HG02642 (cell line): Measurements from ENCODE around the gene MYEOV.

Source experiments
- ATAC-seq: cut with Tn5 transposase; IDR thresholded peaks from one replicate; pipeline ENCODE4 v1.9.1; 2021; ENCODE audit warnings: mild to moderate bottlenecking; ENCODE audit not compliant: unreplicated experiment, poor library complexity

MYEOV gene

DNA sequence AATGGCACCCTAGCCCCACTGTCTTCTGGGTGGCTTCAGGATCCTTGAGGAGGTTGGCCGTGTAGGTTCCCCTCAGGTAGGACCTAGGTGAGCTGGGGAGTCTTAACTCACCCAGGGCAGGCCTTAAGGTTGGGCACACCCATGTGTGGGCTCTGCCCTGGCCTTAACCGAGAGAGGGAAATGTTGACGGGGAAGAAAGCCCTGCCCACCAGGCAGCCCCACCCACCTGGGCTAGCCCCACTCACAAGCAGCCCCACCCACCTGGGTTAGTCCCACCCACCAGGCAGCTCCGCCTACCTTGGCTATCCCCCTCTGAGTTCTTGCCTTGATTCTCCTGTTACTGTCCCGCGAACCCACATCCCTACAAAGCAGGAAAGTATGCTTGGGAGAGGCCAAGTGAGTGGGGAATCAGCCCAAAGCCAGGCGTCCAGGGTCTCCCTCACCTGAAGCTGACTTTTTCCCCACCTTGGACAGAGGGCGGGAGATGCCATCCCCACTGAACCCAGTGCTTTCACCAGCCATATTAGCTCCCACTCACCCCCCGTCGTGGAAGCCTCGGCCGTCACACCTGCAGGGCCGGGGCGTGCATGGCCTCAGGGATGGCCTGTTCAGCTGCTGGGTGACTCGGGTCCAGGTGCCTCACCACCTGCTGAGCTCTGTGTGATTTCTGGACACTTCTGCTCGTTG is at the start of gene MYEOV:
TSS of gene MYEOV (plus strand) at position 337 of the 687 bp plus-strand sequence. CDS start 1,200 bp downstream, outside the sequence.
- no peak for ATAC-seq

GRCh38 chr11:69244266-69244665 is 49.7 kb upstream of the MYEOV start:
- ATAC-seq = no peak

DNA sequence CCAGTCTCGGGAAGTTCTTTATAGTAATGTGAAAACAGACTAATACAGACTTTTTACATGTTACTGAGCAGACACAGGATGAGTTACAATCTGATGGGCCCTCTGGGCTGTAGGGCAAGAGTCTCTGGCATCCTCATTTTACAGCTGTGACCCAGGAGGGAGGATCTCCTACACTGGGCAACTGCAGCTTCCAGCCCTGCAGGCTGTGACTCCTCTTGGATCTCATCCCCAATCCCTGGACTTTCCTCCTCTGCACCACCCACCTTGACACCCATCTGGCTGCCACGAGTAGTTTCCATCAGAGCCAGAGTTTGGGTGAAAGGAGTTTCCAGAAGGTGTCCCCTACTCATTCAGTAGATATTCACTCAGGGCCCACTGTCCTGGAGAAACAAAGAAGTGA is 48.9 kb upstream of the MYEOV start:
- no peak for ATAC-seq

DNA sequence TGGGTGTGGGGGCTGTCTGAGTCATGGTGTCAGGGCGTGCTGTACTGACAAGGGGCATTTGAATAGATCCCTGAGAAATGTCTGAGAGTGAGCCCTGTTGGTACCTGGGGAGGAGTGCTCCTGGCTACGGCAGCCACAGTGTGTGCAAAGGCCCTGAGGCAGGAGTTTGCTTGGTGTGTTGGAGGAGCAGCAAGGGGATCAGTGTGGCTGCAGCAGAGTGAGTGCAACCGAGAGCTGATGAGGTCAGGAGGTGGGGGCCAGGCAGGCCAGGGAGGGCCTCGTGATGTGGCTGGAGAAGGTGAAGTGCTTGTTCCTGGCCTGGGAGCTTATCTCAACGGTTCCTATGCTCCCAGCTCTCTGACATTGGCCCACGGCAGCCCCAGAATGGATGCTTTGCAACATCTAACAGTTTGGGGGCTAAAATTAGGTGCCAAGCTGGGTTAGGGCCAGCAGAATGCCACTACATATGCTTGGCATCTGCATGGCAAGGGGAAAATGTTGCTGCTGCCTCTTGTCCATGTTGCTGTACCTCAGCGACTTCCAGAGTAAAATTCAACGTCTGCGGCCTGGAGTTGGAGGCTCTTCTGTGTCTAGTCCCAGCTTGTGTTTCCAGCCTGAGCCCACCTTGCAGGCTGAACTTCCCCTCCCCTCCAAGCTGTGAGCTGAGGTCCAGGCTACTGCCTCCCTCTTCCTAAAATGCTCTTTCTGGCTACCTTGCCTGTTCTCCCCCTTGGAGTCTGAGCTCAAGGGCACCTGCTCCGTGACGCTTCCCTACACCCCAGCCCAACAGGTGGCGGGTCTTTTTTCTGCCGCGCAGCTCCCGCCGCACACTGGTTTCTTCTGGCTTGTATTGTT is 48.2 kb upstream of the MYEOV start:
- ATAC-seq = no peak

GRCh38 chr11:69249311-69250185 is 44.4 kb upstream of the MYEOV start:
- no peak for ATAC-seq

- no peak for ATAC-seq
Observed at GRCh38 chr11:69250186-69251056, 43.5 kb upstream of the MYEOV start.

- no peak for ATAC-seq
Observed at GRCh38 chr11:69251057-69251393, 42.9 kb upstream of the MYEOV start.

GRCh38 chr11:69251639-69252489 is 42.1 kb upstream of the MYEOV start:
- no peak for ATAC-seq

GRCh38 chr11:69252490-69252837 is 41.5 kb upstream of the MYEOV start:
- ATAC-seq = no peak

DNA sequence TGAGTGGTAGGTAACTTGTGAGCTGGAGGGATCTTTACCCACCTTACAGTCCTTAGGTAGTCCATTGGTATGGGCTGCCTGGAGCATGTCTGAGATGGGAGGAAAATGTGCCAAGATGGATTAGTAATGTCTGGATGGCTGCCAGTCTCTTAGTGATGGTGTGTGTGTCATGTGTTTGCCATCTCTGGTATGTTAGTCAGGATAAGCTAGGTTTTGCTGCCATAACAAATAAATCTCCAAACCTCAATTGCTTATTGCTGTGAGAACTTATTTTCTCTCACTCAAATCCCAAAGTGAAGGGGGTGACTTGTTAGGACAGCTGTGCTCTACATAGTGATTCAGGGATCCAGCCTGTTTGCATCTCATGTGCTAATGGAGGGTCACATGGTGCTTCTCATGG is 40.9 kb upstream of the MYEOV start:
- ATAC-seq = no peak

DNA sequence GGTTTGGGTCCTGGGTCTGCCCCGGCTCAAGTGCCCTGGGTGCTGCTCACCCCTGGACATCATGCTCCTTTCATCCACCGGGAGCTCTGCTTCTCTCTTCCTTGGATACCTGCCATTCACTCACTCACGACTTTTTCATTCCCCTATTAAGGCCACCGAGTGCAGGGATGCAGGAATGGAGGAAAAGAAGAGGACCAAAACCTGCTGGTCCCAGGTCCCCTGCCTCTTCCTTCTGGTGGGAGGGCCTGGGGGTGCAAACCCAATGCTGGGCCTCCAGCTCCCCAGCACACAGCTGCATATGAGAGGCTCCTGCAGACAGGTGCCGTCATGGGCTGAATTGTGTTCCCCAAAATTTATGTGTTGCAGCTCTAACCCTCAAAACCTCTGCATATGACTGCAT is 36.8 kb upstream of the MYEOV start:
- ATAC-seq = no peak

GRCh38 chr11:69257838-69258658 is 35.9 kb upstream of the MYEOV start:
- no peak for ATAC-seq

DNA sequence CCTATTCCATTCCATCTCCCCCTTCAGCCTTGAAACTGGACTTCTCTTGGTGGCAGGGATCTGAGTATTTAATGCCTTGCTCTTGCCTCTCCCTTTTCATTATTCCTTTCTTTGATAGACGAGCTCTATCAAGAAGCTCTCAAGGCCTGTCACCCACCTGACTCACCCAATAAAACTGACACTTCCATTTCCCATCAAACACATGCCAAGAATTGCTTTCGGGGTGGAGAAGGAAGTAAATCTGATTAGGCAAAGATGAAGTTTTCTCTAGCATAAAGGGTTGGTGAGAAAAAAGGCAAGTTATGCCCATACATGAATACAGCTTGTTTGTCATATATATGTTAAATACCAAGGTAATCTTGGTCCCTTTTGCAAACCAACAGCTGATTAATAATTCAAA is 34.9 kb upstream of the MYEOV start:
- no peak for ATAC-seq

DNA sequence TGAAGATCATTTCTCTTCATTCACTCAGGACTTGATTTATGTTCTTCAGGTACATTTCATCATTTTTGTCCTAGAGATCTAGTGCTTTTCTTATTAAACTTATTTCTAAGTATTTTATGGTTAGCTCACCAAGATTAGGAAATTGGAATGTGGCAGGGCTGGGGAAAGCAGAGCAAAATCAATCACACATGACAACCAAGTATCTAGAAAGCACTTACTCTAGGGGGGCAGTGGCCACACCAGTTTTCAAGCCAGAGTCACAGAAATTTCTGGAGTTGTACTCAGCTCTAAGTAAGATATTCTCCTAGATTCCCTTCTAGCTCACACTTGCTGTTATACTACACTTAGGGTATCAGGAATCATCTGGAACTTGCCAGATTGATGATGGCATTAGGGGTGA is 33.3 kb upstream of the MYEOV start:
- ATAC-seq = no peak

- no peak for ATAC-seq
Observed at GRCh38 chr11:69261116-69261515, 32.8 kb upstream of the MYEOV start.

DNA sequence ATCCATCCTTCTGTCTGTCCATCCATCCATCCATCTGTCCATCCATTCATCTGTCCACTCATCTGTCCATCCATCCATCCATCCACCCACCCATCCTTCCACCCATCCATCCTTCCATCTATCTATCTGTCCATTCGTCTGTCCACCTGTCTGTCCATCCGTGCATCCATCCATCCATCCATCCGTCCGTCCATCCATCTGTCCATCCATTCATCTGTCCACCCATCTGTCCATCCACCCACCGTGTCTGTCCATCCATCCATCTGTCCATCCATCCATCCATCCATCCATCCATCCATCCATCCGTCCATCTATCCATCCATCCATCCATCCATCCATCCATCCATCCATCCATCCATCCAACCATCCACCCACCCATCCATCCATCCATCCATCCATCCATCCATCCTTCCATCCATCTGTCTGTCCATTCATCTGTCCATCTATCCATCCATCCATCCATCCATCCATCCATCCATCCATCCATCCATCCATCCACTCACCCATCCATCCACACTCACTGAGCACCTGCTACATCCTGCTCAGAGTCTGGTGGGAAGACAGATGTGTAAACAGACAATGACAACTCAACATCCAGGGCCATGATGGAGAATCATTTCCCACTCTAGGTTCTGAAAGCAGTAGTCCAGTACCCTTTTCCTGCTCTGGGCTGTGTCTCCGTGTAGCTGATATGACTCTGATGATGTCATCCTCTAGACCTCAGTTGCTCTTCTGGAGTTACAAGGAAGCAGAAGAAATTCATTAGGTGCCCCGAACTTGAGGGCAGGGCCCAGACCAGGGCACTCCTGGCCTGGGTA is 30.8 kb upstream of the MYEOV start:
- ATAC-seq = no peak

- no peak for ATAC-seq
Observed at GRCh38 chr11:69263736-69264052, 30.3 kb upstream of the MYEOV start.

GRCh38 chr11:69264486-69264885 is 29.5 kb upstream of the MYEOV start:
- no peak for ATAC-seq
